C4-2B (cell line): ENCODE measurements around the gene CEP57L1.
"Not testable (repeated sequence)": the region's sequence is repeated elsewhere in the genome, so short reads cannot be mapped to it uniquely, and the experiment has no call there.

Source experiments
- H3K27ac ChIP-seq: fragments of 450-650 bp; 2 replicates; pipeline ENCODE4 v1.5.1; 2017
- ZFX ChIP-seq: fragments of 450-650 bp; IDR thresholded peaks from 2 replicates; pipeline ENCODE4 v1.6.1; 2017
- TF ChIP-seq, protein P1 (sequence below): fragments of 450-650 bp; conservative IDR thresholded peaks from 2 replicates; pipeline ENCODE4 v1.5.1; 2017; ENCODE audit warnings: mild to moderate bottlenecking

The CEP57L1 gene

GRCh38 chr6:109187399-109188114 is 92.2 kb downstream of the CEP57L1 start:
- TF ChIP-seq, protein P1, sequence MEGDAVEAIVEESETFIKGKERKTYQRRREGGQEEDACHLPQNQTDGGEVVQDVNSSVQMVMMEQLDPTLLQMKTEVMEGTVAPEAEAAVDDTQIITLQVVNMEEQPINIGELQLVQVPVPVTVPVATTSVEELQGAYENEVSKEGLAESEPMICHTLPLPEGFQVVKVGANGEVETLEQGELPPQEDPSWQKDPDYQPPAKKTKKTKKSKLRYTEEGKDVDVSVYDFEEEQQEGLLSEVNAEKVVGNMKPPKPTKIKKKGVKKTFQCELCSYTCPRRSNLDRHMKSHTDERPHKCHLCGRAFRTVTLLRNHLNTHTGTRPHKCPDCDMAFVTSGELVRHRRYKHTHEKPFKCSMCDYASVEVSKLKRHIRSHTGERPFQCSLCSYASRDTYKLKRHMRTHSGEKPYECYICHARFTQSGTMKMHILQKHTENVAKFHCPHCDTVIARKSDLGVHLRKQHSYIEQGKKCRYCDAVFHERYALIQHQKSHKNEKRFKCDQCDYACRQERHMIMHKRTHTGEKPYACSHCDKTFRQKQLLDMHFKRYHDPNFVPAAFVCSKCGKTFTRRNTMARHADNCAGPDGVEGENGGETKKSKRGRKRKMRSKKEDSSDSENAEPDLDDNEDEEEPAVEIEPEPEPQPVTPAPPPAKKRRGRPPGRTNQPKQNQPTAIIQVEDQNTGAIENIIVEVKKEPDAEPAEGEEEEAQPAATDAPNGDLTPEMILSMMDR = peak; percentile 92
- no peak for TF ChIP-seq ZFX
- H3K27ac ChIP-seq = no peak overlapping the region

GRCh38 chr6:109188115-109188411 is 92.8 kb downstream of the CEP57L1 start:
- peak overlapping the region; percentile 36; the same call in 1 of the 2 replicates for H3K27ac ChIP-seq
- no peak for TF ChIP-seq ZFX
- TF ChIP-seq, protein P1 = peak; percentile 75

- not testable (repeated sequence) for H3K27ac ChIP-seq
Measured at GRCh38 chr6:109191368-109191767, 96.1 kb downstream of the CEP57L1 start.

DNA sequence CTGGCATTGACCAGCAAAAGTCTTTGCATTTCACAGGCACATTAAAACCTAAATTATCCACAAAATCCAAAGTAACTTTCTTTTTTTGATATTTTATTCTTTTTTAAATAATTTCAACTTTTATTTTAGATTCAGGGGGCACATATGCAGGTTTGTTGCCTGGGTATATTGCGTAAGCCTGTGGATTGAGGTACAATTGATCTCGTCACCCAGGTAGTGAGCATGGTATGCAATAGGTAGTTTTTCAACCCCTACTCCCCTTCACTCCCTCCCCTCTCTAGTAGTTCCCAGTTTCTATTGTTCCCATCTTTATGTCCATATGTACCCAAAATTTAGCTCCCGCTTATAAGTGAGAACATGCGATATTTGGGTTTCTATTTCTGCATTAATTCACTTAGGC is 97.6 kb downstream of the CEP57L1 start:
- H3K27ac ChIP-seq = no peak overlapping the region
- no peak for TF ChIP-seq ZFX
- TF ChIP-seq, protein P1 = no peak

GRCh38 chr6:109194880-109195279 is 99.6 kb downstream of the CEP57L1 start:
- H3K27ac ChIP-seq = no peak overlapping the region
- no peak for TF ChIP-seq ZFX
- TF ChIP-seq, protein P1 = no peak

DNA sequence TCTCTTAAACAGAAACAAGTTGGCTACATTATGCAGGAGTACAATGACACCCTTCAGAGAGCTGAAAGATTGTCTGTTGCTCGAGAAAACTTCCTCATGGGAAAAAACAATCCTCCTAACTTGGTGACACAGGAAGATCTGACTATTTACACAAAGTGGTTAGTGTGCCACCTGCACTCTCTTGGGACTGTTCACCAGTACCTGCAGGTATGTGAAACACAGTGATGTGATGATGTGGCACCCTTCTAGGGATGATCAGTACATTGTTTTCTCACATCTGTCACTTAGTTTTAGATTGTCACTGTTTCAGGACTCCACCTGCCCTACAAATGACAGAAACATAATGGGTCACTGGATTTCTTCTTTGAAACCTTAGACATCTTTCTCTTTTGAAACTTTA is 101.8 kb downstream of the CEP57L1 start:
- TF ChIP-seq, protein P1 = no peak
- TF ChIP-seq ZFX = no peak
- H3K27ac ChIP-seq = no peak overlapping the region

GRCh38 chr6:109202409-109203264 is 107.3 kb downstream of the CEP57L1 start:
- TF ChIP-seq ZFX = no peak
- TF ChIP-seq, protein P1 = no peak

GRCh38 chr6:109204511-109204910 is 109.2 kb downstream of the CEP57L1 start:
- H3K27ac ChIP-seq = no peak overlapping the region
- TF ChIP-seq ZFX = no peak
- TF ChIP-seq, protein P1 = no peak

More at GRCh38 chr6:109202409-109203264, 107.3 kb downstream of the CEP57L1 start:
- H3K27ac ChIP-seq = no peak overlapping the region
